Measurements from ENCODE around the gene RBSN.

GRCh38 chr3:15060029-15060428 lies 38.9 kb downstream of the RBSN start:
- TF ChIP-seq POLR2A (IDR thresholded peaks at IDR 0.05) = no peak
- no peak for TF ChIP-seq CTCF (IDR thresholded peaks at IDR 0.05)

Data from adrenal gland (tissue), 5 donors.